ENCODE results near the gene NBPF3.

- TF ChIP-seq CTCF (IDR thresholded peaks at IDR 0.05): no peak
- no peak for TF ChIP-seq POLR2A (IDR thresholded peaks at IDR 0.05)
These were observed 7.4 kb downstream of the NBPF3 start for GRCh38 chr1:21447311-21447710.

All from esophagus squamous epithelium (tissue), 4 donors.